Lung (tissue), 12 donors: ENCODE results near the gene METTL16. TPM values are rescaled to one million over a fixed set of nuclear protein-coding genes. Genes with fewer than 3 reads are reported as not detected.

Source experiments
- ATAC-seq: fragments of 200-7000 bp; cut with Tn5 transposase; one replicate; pipeline ENCODE4 v1.9.1; 2020; ENCODE audit warnings: moderate number of reproducible peaks; ENCODE audit not compliant: insufficient read depth, low FRiP score
- DNase-seq, 3 donors: peaks; one replicate each; pipeline ENCODE4 v3.0.0-alpha.2; 2013 to 2017
- H3K27ac ChIP-seq, 2 donors: one replicate each; pipeline ENCODE4 v1.5.1; 2013; ENCODE audit warnings: mild to moderate bottlenecking in 2 of 2, moderate library complexity in 2 of 2, control low read depth in 1 of 2, inconsistent platforms in 1 of 2, low read depth in 1 of 2, low read length in 1 of 2
- H3K27me3 ChIP-seq, 3 donors: one replicate each; pipeline ENCODE4 v1.5.1; 2013; ENCODE audit warnings: low read length in 2 of 3; ENCODE audit not compliant: control insufficient read depth in 3 of 3, insufficient read depth in 3 of 3
- H3K36me3 ChIP-seq, 4 donors: one replicate each; pipeline ENCODE4 v1.5.1; 2013; ENCODE audit warnings: low read length in 4 of 4, mild to moderate bottlenecking in 1 of 4, moderate library complexity in 1 of 4; ENCODE audit not compliant: control insufficient read depth in 4 of 4, insufficient read depth in 4 of 4
- H3K4me1 ChIP-seq, 5 donors: one replicate each; pipeline ENCODE4 v1.5.1; 2013; ENCODE audit warnings: low read length in 5 of 5, mild to moderate bottlenecking in 2 of 5, moderate library complexity in 1 of 5; ENCODE audit not compliant: control insufficient read depth in 5 of 5, insufficient read depth in 5 of 5
- H3K4me3 ChIP-seq: one replicate; pipeline ENCODE4 v1.5.1; 2013; ENCODE audit warnings: mild to moderate bottlenecking, control low read depth, moderate library complexity
- H3K9ac ChIP-seq, 2 donors: one replicate each; pipeline ENCODE4 v1.5.1; 2013; ENCODE audit warnings: low read length in 2 of 2, control low read depth in 1 of 2; ENCODE audit not compliant: insufficient read depth in 1 of 2
- H3K9me3 ChIP-seq, 4 donors: one replicate each; pipeline ENCODE4 v1.5.1; 2013; ENCODE audit warnings: low read length in 3 of 4, mild to moderate bottlenecking in 1 of 4, moderate library complexity in 1 of 4; ENCODE audit not compliant: control insufficient read depth in 4 of 4, insufficient read depth in 3 of 4
- WGBS, 2 donors: extraction: QIAGEN DNeasy Blood & Tissue Kit; methylation state at CpG; one replicate each; pipeline ENCODE4 v1.1.7; 2013; 5-methylcytosine and 5-hydroxymethylcytosine counted together
- polyA plus RNA-seq, 2 donors: library from polyadenylated mRNA; stranded (reverse); fragments of 200-250 nt; gene quantifications; one replicate each; pipeline ENCODE4 v1.2.1, GENCODE V29; 2013
- total RNA-seq, 2 donors: library from RNA; depleted of rRNA in 1 of 2; stranded (reverse); fragments of >200 nt in 1 of 2; gene quantifications; one replicate each; pipeline ENCODE4 v1.2.1, GENCODE V29; 2014 to 2021
- TF ChIP-seq, protein P1 (sequence below): IDR thresholded peaks from 2 replicates; pipeline ENCODE4 v1.5.1; 2012; ENCODE audit warnings: mild to moderate bottlenecking; ENCODE audit errors: control extremely low read depth, extremely low read depth
- donor health status: control.
- donor health status: control.
- donor health status: Bipolar disorder and iron deficiency.
- donor health status: healthy.
- donor health status: DM: yes; HTN: yes; CAD: no.

Gene METTL16
- total and polyA plus RNA-seq, 4 donors = 12.1 to 36.1 (median 29.8) TPM

DNA sequence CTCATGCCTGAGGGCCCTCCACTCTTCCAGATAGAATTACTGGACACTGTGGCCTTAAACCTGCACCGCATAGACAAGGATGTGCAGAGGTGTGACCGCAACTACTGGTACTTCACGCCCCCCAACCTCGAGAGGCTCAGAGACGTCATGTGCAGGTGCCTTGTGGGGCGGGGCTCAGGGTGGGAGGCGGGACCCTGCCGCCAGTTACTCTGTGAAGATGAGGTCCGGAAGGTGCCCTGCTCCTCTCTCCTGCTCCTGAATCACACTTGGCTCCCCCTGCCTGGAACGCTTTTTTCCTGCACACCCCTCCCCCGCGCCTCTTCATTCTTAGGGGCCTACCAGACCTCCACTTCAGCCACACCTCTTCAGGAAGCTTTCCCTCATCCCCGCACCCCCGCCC is 135.6 kb downstream of the METTL16 start:
- Histone ChIP-seq H3K27me3 (no peaks in the 10 kb centered on the region), H3K9me3 (no peaks in the 10 kb centered on the region), H3K4me1 (no peaks in the 10 kb centered on the region), H3K9ac (no peak overlapping the region), H3K27ac (no peak overlapping the region), H3K36me3 (peaks cover 0 to 80% (median 11%) of the 10 kb centered on the region in 4 donors), H3K4me3 (no peak overlapping the region)
- WGBS, 2 donors = 92 to 96% methylated on average over 14 of the region's 14 CpGs
- TF ChIP-seq, protein P1, sequence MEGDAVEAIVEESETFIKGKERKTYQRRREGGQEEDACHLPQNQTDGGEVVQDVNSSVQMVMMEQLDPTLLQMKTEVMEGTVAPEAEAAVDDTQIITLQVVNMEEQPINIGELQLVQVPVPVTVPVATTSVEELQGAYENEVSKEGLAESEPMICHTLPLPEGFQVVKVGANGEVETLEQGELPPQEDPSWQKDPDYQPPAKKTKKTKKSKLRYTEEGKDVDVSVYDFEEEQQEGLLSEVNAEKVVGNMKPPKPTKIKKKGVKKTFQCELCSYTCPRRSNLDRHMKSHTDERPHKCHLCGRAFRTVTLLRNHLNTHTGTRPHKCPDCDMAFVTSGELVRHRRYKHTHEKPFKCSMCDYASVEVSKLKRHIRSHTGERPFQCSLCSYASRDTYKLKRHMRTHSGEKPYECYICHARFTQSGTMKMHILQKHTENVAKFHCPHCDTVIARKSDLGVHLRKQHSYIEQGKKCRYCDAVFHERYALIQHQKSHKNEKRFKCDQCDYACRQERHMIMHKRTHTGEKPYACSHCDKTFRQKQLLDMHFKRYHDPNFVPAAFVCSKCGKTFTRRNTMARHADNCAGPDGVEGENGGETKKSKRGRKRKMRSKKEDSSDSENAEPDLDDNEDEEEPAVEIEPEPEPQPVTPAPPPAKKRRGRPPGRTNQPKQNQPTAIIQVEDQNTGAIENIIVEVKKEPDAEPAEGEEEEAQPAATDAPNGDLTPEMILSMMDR = no peak
- ATAC-seq (no peak), DNase-seq (no peak)

DNA sequence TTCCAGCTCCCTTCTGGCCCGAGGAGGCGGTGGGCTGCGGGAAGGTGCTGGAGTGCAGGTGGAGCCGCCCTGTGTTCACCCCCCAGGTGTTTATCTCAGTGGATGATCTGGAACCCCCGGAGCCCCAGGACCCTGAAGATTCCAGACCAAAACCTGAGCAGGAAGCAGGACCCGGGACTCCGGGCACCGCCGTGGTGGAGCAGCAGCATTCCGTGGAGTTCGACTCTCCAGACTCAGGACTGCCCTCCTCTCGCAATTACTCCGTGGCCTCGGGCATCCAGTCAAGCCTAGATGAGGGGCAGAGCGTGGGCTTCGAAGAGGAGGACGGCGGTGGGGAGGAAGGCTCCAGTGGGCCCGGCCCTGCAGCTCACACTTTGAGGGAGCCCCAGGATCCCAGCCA is 136.3 kb downstream of the METTL16 start:
- Histone ChIP-seq H3K9ac (no peak overlapping the region), H3K36me3 (peaks cover 0 to 75% (median 11%) of the 10 kb centered on the region in 4 donors), H3K4me1 (no peaks in the 10 kb centered on the region), H3K4me3 (no peak overlapping the region), H3K27me3 (no peaks in the 10 kb centered on the region), H3K27ac (no peak overlapping the region), H3K9me3 (no peaks in the 10 kb centered on the region)
- 92 to 95% methylated on average over 17 to 19 of the region's 19 CpGs for WGBS, 2 donors
- DNase-seq (no peak), ATAC-seq (no peak)
- TF ChIP-seq, protein P1 = no peak

DNA sequence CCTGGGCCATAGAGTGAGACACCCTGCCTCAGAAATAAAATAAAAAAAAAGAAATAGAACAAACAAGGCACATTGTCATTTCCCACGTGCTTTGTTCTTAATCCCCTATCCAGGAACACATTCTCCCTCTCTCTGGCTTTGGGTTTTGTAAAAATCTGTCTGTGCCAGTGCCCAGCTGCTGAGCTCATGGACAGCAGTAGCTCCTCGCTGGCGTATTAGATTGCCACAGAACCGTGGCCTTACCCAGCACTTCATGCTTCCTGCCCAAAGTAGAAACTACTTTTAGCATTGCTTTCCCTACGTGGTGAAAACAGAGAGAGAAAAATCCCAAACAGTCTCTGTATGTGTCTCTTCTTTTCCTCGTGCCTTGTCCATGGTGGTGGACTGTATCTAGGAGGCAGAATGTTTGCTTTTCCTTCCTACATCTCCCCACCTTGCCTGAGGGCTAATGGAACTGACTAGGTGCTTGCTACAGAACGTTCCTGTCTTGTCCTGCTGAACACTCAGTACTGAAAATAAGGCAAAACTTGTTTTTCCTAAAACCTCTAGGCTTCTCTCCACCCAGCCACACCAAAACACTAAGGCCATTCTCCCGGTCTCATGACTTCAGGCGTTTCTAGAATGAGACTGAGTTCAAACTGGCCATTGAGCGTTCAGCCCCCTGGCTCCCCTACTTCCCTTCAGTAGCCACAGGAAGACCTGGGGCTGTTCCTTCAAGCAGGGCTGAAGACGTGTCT is 137.0 kb downstream of the METTL16 start:
- no peaks in the 10 kb centered on the region for H3K27me3 ChIP-seq
- H3K4me1 ChIP-seq = no peaks in the 10 kb centered on the region
- H3K9ac ChIP-seq = no peak overlapping the region
- no peak overlapping the region for H3K4me3 ChIP-seq
- DNase-seq (no peak), ATAC-seq (no peak)
- TF ChIP-seq, protein P1 = no peak
- peaks cover 0 to 70% (median 10%) of the 10 kb centered on the region in 4 donors for H3K36me3 ChIP-seq
- WGBS, 2 donors = 78 to 87% methylated on average over 11 of the region's 11 CpGs
- no peak overlapping the region for H3K27ac ChIP-seq
- H3K9me3 ChIP-seq = no peaks in the 10 kb centered on the region
